ENCODE measurements around the gene SIRPA. TPM values are rescaled to one million over a fixed set of nuclear protein-coding genes. Genes with fewer than 3 reads are reported as not detected.

SIRPA gene
- total RNA-seq, 1 experiment from 2014 or later, result 6.2 TPM

DNA sequence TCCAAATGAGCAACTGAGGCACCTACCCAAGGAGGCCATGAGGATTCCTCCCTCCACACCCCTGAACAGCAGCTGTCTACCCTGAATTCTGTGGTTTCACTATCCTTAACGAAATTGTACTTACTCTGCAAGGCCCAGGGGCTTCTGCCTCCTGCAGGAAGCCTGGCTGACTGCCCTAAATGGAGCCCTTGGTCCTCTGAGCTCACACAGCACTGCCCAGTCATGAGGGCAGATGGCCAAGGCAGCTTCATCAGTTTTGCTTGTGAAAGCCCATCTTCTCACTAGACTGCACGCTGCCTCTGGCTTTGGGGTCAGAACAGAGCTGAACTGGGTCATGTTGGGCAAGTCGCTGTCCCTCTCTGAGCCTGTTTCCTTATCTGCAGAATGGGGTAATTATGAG lies 26.4 kb upstream of the SIRPA start:
- DNase-seq (ENCODE audit: extremely low read depth, low read depth), result no peak

DNA sequence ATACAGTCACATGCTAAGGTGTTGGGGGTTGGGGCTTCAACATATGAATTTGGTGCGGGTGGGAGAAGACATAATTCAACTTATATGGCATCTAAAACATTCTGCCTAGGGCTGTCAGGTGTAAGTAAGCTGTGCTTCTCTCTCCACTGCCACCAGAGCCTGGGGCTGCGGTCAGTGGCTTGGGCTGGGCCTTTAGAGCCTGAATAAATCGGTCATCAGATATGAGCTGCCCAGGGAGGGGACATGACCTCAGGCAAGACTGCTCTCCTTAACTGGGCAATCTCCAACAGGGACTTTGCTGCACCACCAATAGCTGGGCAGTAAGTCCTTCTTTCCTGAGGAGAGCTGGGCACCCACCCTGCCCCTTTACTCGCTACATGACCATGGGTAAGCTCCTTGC lies 24.9 kb upstream of the SIRPA start:
- DNase-seq (ENCODE audit: extremely low read depth, low read depth), result no peak

DNA sequence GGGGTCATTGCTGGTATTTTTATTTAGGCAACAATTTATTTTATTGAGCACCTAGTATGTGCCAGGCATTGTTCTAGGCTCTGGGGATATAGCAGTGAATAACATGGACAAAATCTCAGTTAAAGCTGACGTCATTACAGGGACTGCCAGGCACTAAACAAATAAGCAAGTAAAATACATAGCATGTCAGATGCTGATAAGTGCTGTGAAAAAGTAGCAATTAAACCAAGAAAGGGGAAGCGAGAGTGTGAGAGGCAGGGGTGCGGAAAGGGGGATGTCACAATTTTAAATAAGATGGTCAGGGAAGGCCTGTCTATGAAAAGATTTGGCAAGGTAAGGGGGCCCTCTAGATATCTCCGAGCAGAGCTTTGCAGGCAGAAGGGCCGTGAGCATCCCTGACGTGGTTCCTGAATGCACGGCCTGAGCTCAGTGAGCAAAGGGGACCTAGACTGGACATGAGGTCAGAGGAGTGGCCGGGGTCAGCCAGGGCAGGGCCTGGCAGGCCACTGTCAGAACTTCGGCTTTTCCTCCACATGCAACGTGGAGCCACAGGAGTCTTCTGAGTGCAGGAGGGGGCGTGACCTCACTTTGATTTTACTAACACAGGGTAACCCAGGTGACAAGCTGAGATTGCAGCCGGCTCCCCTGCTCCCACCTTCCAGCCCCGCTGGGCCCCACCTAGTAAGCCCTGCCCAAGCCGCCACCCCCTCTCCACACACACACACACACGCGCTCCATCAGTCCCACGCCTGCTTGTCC lies 24.2 kb upstream of the SIRPA start:
- DNase-seq (ENCODE audit: extremely low read depth, low read depth), result no peak

DNA sequence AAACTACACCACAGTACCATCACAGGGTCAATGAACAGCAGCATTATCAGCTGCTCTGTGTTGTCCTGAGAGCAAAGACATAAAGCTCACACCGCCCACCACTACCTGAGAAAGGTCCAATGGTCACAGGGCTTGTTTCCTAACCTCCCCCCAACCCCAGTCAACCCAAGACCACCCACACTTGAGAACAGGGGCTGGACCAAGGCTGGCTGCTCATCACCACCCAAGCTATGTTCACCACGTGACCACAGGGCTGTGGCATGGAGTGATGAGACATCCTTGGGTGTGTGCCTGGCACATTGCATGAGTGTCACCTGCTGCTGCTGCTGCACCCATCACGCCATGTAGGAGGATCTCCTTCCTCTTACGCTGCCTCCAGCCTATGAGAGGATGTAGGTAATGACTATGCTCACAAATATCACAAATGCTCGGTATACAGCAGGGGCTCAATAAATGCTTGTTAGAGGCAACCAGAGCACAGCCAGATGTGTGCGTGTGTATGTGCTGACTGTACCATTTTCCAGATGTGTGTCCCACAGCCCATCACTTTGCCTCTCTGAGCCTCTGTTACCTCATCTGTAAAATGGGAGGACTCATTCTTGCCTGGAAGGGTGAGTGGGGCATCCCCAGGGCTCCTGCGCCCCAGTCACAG lies 23.3 kb upstream of the SIRPA start:
- DNase-seq (ENCODE audit: extremely low read depth, low read depth), result no peak

DNA sequence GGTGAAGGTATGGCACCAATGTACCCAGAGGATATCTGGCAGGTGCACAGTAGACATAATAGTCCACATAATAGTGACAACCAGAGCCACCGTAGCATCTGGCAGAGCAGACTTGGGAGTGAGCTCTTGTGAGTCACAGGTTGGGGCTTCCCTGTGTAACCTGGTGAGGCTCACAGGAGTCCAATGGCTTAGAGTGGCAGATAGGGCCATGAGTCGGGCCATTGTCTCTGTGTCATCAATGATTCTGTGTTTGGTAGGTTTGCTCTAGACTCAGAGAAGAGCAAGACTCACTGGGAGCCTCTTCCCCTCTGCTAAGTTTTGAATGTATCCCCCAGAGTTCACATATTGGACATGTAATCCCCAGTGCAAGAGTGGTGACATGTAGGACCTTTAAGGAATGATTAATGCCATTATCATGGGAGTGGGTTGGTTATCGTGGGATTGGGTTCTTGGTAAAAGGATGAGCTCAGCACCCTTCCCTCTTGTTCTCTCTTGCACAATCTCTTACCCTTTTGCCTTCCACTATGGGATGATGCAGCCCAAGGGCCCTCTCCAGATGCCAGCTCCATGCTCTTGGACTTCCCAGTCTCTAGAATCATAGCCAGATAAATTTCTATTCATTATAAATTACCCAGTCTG lies 22.6 kb upstream of the SIRPA start:
- DNase-seq (ENCODE audit: extremely low read depth, low read depth), result no peak

DNA sequence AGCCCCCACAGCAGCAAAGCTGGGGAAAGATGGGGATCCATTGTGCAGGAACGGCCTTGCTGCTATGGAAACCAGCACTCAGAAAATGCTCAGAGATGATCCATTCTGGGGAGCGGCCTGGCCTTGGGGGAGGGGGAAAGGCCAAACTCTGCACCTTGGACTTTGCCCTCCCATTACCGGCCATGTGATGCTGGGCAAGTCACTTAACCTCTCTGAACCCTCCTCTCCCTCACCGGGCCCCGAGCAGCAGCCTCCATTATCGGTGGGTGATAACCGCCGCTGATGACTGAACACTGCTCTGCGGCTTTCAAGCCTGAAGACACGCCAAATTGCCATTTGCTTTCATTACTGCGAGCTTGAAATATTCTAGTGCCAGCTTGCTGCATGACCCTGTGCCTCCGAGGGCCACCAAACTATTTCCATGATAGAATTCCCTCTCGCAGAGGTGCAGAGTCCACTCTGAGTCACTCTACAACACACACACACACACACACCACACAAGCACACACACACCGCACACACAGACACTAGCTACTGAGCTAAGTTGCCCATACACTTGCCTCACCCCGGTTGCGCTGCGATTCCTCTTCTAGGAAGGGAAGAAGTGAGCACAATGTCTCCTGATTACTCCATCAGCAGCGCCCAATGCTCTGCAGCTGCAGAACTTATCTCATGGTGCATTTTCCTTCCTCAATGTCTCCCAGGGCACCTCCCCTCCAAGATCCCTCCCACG lies 20.6 kb upstream of the SIRPA start:
- no peak for DNase-seq (ENCODE audit: extremely low read depth, low read depth)

DNA sequence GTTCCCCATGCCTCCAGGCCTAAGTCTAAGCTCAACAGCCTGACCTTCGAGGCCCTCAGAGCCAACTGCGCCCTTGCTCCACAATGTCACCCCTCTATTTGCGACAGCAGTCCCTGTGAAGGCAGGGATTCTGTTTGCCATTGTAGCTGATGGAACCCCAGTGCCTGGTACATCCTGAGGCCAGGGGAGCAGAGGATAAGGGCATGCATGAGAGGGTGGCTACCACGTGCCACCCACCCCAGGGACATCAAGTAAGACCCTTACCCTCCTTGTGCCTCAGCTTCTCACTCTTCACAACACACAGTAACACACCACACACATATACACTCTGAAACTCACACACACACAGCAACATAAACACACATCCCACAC lies 20.0 kb upstream of the SIRPA start:
- no peak for DNase-seq (ENCODE audit: extremely low read depth, low read depth)

DNA sequence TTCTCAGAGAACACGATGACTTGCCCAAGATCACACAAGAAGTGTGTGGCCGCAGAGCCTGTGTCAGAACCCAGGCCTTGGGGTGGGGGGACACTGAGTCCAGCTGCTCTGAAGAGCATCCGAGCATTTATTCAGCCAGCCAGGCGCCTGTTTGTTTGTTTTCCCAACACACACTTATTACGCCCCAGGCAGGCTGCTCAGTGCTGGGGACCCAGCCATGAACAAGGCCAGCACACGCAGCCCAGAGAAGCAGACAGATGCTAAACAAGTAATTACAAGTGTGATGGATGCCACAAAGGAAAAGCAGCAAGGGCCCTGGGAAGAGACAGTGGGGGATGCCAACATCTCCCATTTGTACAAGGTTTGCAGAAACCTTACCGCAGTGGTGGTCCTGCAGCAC lies 19.4 kb upstream of the SIRPA start:
- DNase-seq (ENCODE audit: extremely low read depth, low read depth), result no peak

DNA sequence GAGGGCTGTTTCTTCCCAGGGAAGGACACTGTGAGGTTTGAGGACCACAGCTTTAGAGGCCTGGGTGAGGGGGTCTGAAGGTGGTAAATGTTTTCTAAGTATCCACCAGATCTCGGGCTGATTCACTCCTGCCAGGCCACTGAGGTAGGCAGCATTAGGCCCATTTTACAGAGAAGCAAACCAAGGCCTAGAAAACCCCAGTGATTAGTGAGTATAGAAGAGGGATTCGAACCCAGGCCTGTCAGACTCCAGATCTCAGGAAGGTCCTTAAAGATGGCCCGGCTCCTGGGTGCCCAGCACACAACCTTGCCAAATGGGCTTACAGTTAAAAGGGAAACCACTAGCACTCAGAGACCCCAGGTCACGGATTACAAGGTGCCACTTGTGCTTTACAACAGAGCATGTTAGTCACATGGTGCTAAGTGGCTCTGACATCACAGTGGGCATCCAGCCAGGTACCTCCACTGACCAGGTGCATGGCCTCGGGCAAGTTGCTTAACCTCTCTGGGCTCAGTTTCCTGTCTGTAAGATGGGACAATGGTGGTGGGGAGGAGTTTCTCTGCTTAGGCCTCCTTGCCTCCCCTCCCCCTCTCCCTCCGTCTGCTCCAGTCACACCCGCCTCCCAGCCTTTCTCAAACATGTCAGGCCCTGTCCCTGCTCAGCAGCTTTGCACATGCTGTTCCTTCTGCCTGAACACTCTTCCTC lies 18.8 kb upstream of the SIRPA start:
- DNase-seq (ENCODE audit: extremely low read depth, low read depth), result no peak

DNA sequence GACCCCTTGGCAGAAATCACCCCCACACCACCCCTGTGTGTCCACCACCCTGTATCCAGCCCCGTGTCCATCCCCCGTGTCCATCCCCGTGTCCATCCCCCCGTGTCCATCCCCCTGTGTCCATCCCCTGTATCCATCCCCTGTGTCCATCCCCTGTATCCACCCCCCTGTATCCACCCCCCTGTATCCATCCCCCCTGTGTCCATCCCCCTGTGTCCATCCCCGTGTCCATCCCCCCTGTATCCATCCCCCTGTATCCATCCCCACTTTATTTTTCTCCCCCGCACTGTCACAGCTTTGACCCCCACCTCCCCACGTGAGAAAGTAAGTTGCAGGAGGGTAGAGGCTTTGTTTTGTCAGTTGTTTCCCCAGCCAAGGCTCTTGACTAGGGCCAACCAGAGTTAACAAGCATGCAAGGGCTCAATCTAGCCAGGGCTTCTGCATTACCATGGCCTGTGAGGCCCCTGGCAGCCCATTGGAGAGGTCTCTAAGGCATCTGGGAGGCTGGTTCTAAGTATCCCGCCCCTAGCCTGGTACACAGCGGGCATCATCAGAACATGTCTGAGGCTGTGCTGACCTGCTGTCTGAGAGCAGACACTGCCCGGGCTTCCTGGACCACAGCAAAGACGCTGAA lies 18.1 kb upstream of the SIRPA start:
- DNase-seq (ENCODE audit: extremely low read depth, low read depth), result no peak

DNA sequence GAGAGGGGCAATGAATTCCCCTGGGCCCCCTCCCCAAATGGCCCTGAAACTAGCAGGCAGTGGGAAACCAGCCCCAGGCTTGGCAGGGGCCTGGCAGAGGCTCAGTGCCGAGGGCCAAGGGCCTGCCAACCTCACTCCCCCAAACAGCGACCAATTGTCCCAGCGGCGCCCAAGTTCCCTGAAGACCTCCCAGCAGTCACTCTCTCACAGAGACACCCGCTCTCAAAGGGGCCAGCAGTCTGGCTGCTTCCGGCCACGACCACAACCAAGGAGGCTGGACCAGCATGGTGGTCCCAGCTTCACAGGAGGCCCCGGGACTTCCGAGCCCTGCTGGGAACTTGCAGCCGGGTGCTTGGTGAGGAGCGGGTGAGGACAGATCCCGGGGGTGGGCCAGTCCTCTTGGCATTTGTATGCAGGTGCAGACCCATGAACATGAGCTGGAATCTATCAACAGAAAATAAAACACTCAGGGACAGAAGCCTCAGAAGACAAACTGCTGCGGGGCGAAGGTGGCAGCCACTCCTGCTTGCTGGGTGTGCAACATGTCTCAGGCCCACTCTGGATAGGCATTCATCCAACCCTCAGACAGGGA lies 17.5 kb upstream of the SIRPA start:
- no peak for DNase-seq (ENCODE audit: extremely low read depth, low read depth)

DNA sequence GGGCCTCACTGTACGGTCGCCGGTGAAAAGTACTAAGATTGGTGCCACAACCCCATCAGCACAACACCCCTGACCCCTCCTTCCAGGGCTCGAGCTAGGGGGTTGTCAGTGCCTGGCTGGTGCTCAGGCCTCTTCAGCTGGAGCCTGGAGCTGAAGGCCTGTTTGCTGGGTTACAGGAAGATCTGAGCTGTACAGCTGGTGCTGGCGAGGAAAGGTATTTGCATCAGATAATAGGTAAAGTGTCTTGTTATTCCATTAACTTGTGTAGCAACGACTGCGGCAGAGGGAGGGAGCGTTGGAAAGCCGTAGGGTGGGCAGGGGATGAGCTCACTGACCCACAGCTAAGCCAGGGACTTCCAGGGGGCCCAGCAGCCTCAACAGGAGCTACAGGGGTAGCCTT lies 15.8 kb upstream of the SIRPA start:
- no peak for DNase-seq (ENCODE audit: extremely low read depth, low read depth)

DNA sequence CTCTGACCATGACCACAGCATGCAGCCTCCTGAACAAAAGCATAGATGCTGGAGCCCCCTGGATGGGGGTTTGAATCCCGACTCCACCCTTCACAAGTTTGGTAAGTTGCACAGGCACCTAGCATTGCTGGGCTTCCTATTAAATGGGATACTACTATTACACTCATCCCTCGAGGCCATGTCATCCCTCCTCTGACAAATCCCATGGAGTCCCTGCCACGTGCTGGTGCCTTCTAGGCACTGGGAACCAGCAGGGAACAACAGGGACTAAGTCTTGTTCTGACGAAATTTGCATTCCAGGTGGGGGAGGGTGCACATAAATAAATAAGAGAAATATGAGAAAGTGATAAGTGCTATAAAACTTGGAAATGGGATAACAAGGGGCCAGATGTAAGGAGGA lies 15.3 kb upstream of the SIRPA start:
- no peak for DNase-seq (ENCODE audit: extremely low read depth, low read depth)

DNA sequence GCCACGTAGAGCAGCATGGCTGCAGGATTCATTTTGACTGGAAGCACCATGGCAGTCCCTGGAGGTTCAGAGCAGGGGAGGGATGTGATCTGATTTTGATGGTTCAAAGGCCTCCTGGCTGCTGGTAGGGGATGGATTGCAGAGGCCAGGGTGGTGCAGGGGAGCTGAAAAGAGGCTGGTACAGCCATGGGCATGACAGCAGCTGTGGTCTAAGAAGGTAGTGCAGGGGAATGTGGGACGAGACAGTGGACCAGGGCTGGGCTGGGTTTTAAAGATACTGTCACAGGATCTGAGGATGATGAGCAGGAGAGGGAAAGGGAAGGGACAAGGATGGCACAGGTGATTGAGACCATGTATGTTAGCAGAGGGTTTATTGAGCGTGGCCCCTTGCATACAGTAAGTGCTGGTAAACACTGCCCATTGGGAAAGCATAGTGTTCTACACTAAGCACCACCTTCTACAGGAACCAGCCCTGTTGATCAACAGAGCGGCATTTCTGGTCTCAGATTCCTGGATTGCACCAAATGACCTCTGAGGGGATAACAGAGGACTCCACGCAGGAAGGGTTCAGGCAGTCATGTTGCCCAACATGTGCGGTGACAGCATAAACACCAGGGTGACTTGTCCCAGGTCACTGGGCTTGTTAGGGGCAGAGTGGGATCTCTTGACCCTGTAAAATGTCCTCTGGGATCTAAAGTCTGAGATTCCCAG lies 14.5 kb upstream of the SIRPA start:
- DNase-seq (ENCODE audit: extremely low read depth, low read depth), result no peak

DNA sequence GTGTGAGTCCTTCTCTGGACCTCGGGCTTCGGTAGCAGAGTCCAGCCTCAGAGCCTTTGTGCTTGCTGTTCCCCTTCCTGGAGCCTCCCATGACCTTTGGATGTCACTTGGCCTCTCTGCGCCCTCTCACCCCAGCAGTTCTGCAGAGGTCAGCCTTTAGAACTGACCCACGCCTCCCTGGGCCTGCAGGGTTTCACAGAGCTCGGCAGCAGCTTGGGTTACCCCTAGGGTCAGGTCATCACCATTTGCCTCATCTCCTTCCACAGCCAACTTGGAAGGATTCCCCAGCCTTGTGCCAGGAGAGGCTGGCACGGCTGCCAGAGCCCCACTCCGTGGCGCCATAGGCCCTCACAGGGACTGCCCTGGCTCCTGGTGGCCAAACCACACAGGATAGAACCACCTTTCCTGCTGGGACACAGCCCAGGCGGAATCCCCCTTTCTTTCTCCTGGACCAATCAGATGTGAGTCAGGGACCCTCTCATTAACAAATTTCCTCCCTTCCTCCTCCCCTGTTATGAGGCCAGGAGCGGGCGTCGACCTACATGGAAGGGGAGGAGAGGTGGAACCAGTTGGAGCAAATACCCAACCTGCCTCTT lies 13.9 kb upstream of the SIRPA start:
- no peak for DNase-seq (ENCODE audit: extremely low read depth, low read depth)

DNA sequence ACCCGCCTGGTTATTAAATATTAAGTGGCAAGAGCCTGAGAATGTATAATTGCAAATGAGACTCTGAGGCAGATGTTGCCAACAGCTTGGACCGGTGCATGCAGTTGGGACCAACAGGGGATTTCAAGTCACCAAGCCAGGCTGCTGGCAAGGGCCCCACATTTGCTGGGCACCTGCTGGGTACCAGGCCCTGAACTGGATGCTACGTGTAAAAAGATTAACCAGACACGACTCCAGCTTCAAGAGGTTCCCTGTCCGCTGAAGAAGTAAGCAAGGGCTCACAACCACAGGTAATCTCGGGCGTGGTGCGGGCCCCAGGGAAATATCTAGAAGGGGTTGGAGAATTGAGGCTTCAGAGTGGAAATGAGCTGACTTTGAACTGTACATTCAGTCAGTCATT lies 13.2 kb upstream of the SIRPA start:
- DNase-seq (ENCODE audit: extremely low read depth, low read depth), result no peak

DNA sequence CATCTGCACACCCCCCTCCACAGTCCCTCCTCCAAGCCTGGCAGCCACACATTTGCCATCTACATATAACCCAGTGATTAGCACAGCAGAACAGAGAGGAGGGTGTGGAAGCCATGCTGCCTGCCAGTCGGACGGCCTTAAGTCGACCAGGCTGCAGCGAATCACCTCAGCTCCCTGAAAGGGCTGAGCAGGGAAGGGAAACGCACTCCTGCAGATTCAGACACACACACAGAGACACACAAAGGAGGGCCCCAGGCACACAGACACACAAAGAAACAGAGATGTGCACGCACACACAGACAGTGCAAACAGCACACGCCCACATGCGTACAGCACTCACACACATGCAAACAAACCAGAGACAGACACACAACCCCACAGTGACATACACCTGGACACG lies 11.2 kb upstream of the SIRPA start:
- DNase-seq (ENCODE audit: extremely low read depth, low read depth), result no peak

DNA sequence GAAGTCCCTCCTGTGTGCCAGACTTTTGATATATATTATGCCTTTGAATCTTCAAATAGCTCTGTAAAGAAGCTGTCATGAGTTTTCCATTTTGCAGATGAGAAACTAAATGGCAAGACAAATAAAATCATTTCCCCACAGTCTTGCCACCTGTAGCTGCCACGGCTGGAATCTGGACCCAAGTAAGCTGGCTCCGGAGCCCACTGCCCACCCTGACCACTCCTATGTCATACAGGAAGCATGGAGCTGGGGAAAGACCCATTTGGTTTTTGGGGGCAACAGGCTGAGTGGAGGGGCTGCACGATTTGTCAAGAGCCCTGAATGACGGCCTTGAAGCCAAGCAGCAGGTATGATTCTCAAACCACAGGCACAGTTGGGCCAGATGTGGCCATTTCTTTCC lies 10.0 kb upstream of the SIRPA start:
- no peak for DNase-seq (ENCODE audit: extremely low read depth, low read depth)

Measured in NCI-H460 (cell line).